GM19328 (cell line): ENCODE data around the gene PROX1.

Experiments used
- ATAC-seq: cut with Tn5 transposase; IDR thresholded peaks from one replicate; pipeline ENCODE4 v1.9.1; 2021; ENCODE audit warnings: mild to moderate bottlenecking, moderate library complexity; ENCODE audit not compliant: unreplicated experiment

Gene PROX1

GRCh38 chr1:214018386-214019268 lies 30.9 kb downstream of the PROX1 start:
- ATAC-seq: peak; percentile 60

GRCh38 chr1:214019499-214019898 lies 31.7 kb downstream of the PROX1 start:
- no peak for ATAC-seq

GRCh38 chr1:214021321-214021720 lies 33.5 kb downstream of the PROX1 start:
- ATAC-seq: no peak

GRCh38 chr1:214022229-214022791 lies 34.5 kb downstream of the PROX1 start:
- no peak for ATAC-seq

- no peak for ATAC-seq
Measured at GRCh38 chr1:214022810-214023425, 35.1 kb downstream of the PROX1 start.

GRCh38 chr1:214026985-214027384 lies 39.2 kb downstream of the PROX1 start:
- ATAC-seq: no peak

- ATAC-seq: no peak
Measured at GRCh38 chr1:214027498-214027897, 39.7 kb downstream of the PROX1 start.

- ATAC-seq: no peak
Measured at GRCh38 chr1:214028095-214028494, 40.3 kb downstream of the PROX1 start.

- no peak for ATAC-seq
Measured at GRCh38 chr1:214028649-214029406, 41.1 kb downstream of the PROX1 start.

GRCh38 chr1:214029796-214030195 lies 42.0 kb downstream of the PROX1 start:
- no peak for ATAC-seq

GRCh38 chr1:214031267-214031650 lies 43.5 kb downstream of the PROX1 start:
- no peak for ATAC-seq

- ATAC-seq: no peak
Measured at GRCh38 chr1:214037468-214037867, 49.7 kb downstream of the PROX1 start.

- no peak for ATAC-seq
Measured at GRCh38 chr1:214039394-214040018, 51.7 kb downstream of the PROX1 start.

- no peak for ATAC-seq
Measured at GRCh38 chr1:214043167-214043566, 55.4 kb downstream of the PROX1 start.

- no peak for ATAC-seq
Measured at GRCh38 chr1:214044438-214045214, 56.9 kb downstream of the PROX1 start.

- ATAC-seq: no peak
Measured at GRCh38 chr1:214050513-214051401, 63.0 kb downstream of the PROX1 start.

- ATAC-seq: no peak
Measured at GRCh38 chr1:214051786-214052185, 64.0 kb downstream of the PROX1 start.

GRCh38 chr1:214058076-214058475 lies 70.3 kb downstream of the PROX1 start:
- ATAC-seq: no peak

GRCh38 chr1:214066190-214066589 lies 78.4 kb downstream of the PROX1 start:
- ATAC-seq: no peak
